DND-41 (cell line): ENCODE results near the gene BAIAP2L1.

Source experiments
- CTCF ChIP-seq: IDR thresholded peaks from 2 replicates; pipeline ENCODE4 v1.5.1; 2012; ENCODE audit warnings: borderline replicate concordance, low read length, moderate library complexity, mild to moderate bottlenecking; ENCODE audit not compliant: poor library complexity, severe bottlenecking; ENCODE audit errors: extremely low read depth
- EZH2 ChIP-seq: IDR thresholded peaks from 3 replicates; pipeline ENCODE4 v1.6.1; 2012; ENCODE audit warnings: borderline replicate concordance, low read depth, mild to moderate bottlenecking, moderate library complexity, low read length, inconsistent platforms; ENCODE audit not compliant: severe bottlenecking

- TF ChIP-seq CTCF (no peak), EZH2 (no peak)
Observed at GRCh38 chr7:98399462-98399861, 1.4 kb downstream of the BAIAP2L1 start.
